K562 (cell line): Measurements from ENCODE around the gene PHPT1.

Experiments
- CTCF ChIP-seq, 3 experiments: IDR thresholded peaks in 2 of 3; conservative IDR thresholded peaks in 1 of 3; 2 replicates each; pipeline ENCODE4 v1.5.1; 2011 to 2012; ENCODE audit warnings: low read length in 3 of 3, mild to moderate bottlenecking in 3 of 3, control low read depth in 2 of 3, improper control_type of control experiment in 1 of 3, inconsistent platforms in 1 of 3, low read depth in 1 of 3, mixed read lengths in 1 of 3, moderate library complexity in 1 of 3; ENCODE audit not compliant: insufficient read depth in 2 of 3
- ELF1 ChIP-seq: fragments of 200-800 bp; sonication (Bioruptor generic); IDR thresholded peaks from 2 replicates; pipeline ENCODE4 v1.6.1; 2016; ENCODE audit warnings: missing genetic modification characterization, missing compliant biosample characterization
- L3MBTL2 ChIP-seq: fragments of 450-650 bp; IDR thresholded peaks from 2 replicates; pipeline ENCODE4 v1.6.1; 2016; ENCODE audit warnings: mild to moderate bottlenecking, moderate library complexity
- NFIC ChIP-seq: fragments of 450-650 bp; IDR thresholded peaks from 2 replicates; pipeline ENCODE4 v1.6.1; 2017; ENCODE audit warnings: mild to moderate bottlenecking, inconsistent platforms
- TF ChIP-seq, protein P1 (sequence below): fragments of 250-450 bp; sonication (Bioruptor Pico); IDR thresholded peaks from 2 replicates; pipeline ENCODE4 v1.5.0; 2021

DNA sequence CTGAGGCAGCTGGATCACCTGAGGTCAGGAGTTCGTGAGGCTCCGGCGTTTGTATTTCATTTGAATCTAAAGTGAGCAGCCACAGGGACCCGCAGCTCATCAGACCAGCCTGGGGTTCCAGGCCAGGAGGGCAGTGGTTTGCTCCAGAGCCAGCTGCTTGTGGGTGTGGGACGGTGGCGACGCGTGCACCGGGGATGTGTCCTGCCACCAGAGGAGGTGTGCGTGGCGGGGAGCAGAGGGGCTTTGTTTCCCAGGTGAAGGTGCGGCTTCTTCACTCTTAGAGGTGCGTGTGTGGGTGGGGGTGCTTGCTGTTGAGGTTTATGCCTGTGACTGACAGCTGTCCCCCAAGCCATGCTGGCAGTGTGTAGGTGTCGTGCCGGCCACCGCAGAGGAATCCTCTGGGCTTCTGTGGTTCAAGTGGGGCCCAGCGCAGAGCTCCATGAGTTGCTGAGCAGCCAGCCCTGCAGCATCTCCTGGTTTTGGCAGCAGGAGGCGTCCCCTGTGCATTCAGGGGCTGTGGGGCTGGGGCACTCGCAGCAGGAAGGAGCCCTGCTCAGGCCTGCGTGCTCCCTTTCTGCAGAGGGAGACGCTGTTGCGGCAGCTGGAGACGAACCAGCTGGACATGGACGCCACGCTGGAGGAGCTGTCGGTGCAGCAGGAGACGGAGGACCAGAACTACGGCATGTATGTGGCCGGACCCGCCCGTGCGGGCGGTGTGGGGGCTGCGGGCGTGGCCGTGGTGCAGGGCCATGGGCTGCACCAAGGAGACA lies 13.9 kb upstream of the PHPT1 start:
- no peak for TF ChIP-seq NFIC
- TF ChIP-seq, protein P1, sequence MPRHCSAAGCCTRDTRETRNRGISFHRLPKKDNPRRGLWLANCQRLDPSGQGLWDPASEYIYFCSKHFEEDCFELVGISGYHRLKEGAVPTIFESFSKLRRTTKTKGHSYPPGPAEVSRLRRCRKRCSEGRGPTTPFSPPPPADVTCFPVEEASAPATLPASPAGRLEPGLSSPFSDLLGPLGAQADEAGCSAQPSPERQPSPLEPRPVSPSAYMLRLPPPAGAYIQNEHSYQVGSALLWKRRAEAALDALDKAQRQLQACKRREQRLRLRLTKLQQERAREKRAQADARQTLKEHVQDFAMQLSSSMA (CRISPR knock-in tag) = no peak
- no peak for TF ChIP-seq ELF1 (tag)
- no peak for TF ChIP-seq L3MBTL2
- no peak for TF ChIP-seq CTCF (IDR thresholded peaks at IDR 0.05 in 2 of 3, conservative IDR thresholded peaks at IDR 0.05 in 1 of 3; ENCODE audit: insufficient read depth in 2 of 3, low read depth in 1 of 3, low read length in 3 of 3)
